ENCODE data around the gene BSDC1. TPM values are rescaled to one million over a fixed set of nuclear protein-coding genes. Genes with fewer than 3 reads are reported as not detected.

BSDC1 gene
- total RNA-seq, 1 experiment from 2014 or later: 44.3 TPM

GRCh38 chr1:32363713-32364112 is 30.5 kb downstream of the BSDC1 start:
- CTCF ChIA-PET: interaction anchor here (1.6 to 2.0 kb wide), 2 partner anchors 30 to 148 kb away, joined by 4 to 5 read pairs; no protein-coding TSS in a partner anchor
- ATAC-seq: no peak
- POLR2A ChIA-PET: interaction anchor here (0.6 to 2.5 kb wide), 3 partner anchors 28 to 393 kb away, joined by 3 to 10 read pairs (median 4); partner anchors contain the start of gene MARCKSL1

More at GRCh38 chr1:32363713-32364112, 30.5 kb downstream of the BSDC1 start:
- Mint-ChIP-seq H3K27me3 (ENCODE audit: low read depth) (peaks cover 33% of the 10 kb centered on the region), H3K4me3 (no peak overlapping the region), H3K36me3 (peaks cover 14% of the 10 kb centered on the region), H3K27ac (no peak overlapping the region), H3K9me3 (no peaks in the 10 kb centered on the region), H3K4me1 (peaks cover 10% of the 10 kb centered on the region)
- TF ChIP-seq ZNF121 (CRISPR knock-in tag; IDR thresholded peaks at IDR 0.05) (no peak), FOXK1 (CRISPR knock-in tag; IDR thresholded peaks at IDR 0.05) (no peak), ATF2 (CRISPR knock-in tag; IDR thresholded peaks at IDR 0.05; ENCODE audit: borderline replicate concordance, low read depth) (no peak), AR (CRISPR knock-in tag; IDR thresholded peaks at IDR 0.05) (no peak), HMGXB4 (CRISPR knock-in tag; IDR thresholded peaks at IDR 0.05) (no peak), ZNF532 (CRISPR knock-in tag; IDR thresholded peaks at IDR 0.05; ENCODE audit: borderline replicate concordance) (no peak), JUN (CRISPR knock-in tag; IDR thresholded peaks at IDR 0.05) (no peak), ZNF317 (CRISPR knock-in tag; IDR thresholded peaks at IDR 0.05; ENCODE audit: borderline replicate concordance, low read depth) (no peak), ZNF396 (CRISPR knock-in tag; IDR thresholded peaks at IDR 0.05; ENCODE audit: borderline replicate concordance) (no peak), MYBL2 (CRISPR knock-in tag; IDR thresholded peaks at IDR 0.05) (no peak), KAT7 (CRISPR knock-in tag; IDR thresholded peaks at IDR 0.05; ENCODE audit: borderline replicate concordance) (no peak)
- TF ChIP-seq, protein P1, sequence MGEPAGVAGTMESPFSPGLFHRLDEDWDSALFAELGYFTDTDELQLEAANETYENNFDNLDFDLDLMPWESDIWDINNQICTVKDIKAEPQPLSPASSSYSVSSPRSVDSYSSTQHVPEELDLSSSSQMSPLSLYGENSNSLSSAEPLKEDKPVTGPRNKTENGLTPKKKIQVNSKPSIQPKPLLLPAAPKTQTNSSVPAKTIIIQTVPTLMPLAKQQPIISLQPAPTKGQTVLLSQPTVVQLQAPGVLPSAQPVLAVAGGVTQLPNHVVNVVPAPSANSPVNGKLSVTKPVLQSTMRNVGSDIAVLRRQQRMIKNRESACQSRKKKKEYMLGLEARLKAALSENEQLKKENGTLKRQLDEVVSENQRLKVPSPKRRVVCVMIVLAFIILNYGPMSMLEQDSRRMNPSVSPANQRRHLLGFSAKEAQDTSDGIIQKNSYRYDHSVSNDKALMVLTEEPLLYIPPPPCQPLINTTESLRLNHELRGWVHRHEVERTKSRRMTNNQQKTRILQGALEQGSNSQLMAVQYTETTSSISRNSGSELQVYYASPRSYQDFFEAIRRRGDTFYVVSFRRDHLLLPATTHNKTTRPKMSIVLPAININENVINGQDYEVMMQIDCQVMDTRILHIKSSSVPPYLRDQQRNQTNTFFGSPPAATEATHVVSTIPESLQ (CRISPR knock-in tag; IDR thresholded peaks at IDR 0.05): no peak
- TF ChIP-seq, protein P2, sequence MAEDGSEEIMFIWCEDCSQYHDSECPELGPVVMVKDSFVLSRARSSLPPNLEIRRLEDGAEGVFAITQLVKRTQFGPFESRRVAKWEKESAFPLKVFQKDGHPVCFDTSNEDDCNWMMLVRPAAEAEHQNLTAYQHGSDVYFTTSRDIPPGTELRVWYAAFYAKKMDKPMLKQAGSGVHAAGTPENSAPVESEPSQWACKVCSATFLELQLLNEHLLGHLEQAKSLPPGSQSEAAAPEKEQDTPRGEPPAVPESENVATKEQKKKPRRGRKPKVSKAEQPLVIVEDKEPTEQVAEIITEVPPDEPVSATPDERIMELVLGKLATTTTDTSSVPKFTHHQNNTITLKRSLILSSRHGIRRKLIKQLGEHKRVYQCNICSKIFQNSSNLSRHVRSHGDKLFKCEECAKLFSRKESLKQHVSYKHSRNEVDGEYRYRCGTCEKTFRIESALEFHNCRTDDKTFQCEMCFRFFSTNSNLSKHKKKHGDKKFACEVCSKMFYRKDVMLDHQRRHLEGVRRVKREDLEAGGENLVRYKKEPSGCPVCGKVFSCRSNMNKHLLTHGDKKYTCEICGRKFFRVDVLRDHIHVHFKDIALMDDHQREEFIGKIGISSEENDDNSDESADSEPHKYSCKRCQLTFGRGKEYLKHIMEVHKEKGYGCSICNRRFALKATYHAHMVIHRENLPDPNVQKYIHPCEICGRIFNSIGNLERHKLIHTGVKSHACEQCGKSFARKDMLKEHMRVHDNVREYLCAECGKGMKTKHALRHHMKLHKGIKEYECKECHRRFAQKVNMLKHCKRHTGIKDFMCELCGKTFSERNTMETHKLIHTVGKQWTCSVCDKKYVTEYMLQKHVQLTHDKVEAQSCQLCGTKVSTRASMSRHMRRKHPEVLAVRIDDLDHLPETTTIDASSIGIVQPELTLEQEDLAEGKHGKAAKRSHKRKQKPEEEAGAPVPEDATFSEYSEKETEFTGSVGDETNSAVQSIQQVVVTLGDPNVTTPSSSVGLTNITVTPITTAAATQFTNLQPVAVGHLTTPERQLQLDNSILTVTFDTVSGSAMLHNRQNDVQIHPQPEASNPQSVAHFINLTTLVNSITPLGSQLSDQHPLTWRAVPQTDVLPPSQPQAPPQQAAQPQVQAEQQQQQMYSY (CRISPR knock-in tag; IDR thresholded peaks at IDR 0.05): no peak
- no peak for DNase-seq (ENCODE audit: low spot score)
